Brain pericyte (primary cell): Measurements from ENCODE around the gene THOC2.
"Not testable (repeated sequence)": the region's sequence is repeated elsewhere in the genome, so short reads cannot be mapped to it uniquely, and the experiment has no call there.

ENCODE experiments used
- DNase-seq: peaks from one replicate; pipeline ENCODE4 v3.0.0-alpha.2; 2012; ENCODE audit warnings: low read depth, low spot score

The THOC2 gene

GRCh38 chrX:123588723-123589122, 144.1 kb downstream of the THOC2 start:
- DNase-seq, result no peak

GRCh38 chrX:123581586-123581985, 151.3 kb downstream of the THOC2 start:
- no peak for DNase-seq

- DNase-seq, result no peak
These were observed 152.1 kb downstream of the THOC2 start for GRCh38 chrX:123580792-123581191.

GRCh38 chrX:123574027-123574426, 158.8 kb downstream of the THOC2 start:
- DNase-seq, result not testable (repeated sequence)

- no peak for DNase-seq
These were observed 162.8 kb downstream of the THOC2 start for GRCh38 chrX:123570011-123570590.

- DNase-seq, result no peak
These were observed 169.7 kb downstream of the THOC2 start for GRCh38 chrX:123563167-123563566.

GRCh38 chrX:123562342-123563146, 170.3 kb downstream of the THOC2 start:
- DNase-seq, result no peak

GRCh38 chrX:123561439-123562215, 171.2 kb downstream of the THOC2 start:
- DNase-seq, result no peak

- DNase-seq, result no peak
These were observed 182.0 kb downstream of the THOC2 start for GRCh38 chrX:123550829-123551228.
